NB4 (cell line): Measurements from ENCODE around the gene NFIA.
"Not testable (repeated sequence)": the region's sequence is repeated elsewhere in the genome, so short reads cannot be mapped to it uniquely, and the experiment has no call there.

ENCODE experiments used
- DNase-seq: peaks from one replicate; pipeline ENCODE4 v3.0.0; 2010; ENCODE audit warnings: low read depth
- H3K4me3 ChIP-seq: one replicate; pipeline ENCODE4 v1.5.1; 2011; ENCODE audit warnings: mild to moderate bottlenecking, low read depth, low read length, moderate library complexity
- MAX ChIP-seq: IDR thresholded peaks from 2 replicates; pipeline ENCODE4 v1.6.1; 2011; ENCODE audit warnings: low read depth, low read length
- MYC ChIP-seq: IDR thresholded peaks from 2 replicates; pipeline ENCODE4 v1.6.1; 2011; ENCODE audit warnings: low read depth, low read length
- POLR2A ChIP-seq: IDR thresholded peaks from 2 replicates; pipeline ENCODE4 v1.6.1; 2011; ENCODE audit warnings: mild to moderate bottlenecking; ENCODE audit not compliant: insufficient read length; ENCODE audit errors: extremely low read depth
- TF ChIP-seq, protein P1 (sequence below): IDR thresholded peaks from one replicate; pipeline ENCODE4 v1.5.1; 2012; ENCODE audit warnings: low read depth, low read length

Gene NFIA

DNA sequence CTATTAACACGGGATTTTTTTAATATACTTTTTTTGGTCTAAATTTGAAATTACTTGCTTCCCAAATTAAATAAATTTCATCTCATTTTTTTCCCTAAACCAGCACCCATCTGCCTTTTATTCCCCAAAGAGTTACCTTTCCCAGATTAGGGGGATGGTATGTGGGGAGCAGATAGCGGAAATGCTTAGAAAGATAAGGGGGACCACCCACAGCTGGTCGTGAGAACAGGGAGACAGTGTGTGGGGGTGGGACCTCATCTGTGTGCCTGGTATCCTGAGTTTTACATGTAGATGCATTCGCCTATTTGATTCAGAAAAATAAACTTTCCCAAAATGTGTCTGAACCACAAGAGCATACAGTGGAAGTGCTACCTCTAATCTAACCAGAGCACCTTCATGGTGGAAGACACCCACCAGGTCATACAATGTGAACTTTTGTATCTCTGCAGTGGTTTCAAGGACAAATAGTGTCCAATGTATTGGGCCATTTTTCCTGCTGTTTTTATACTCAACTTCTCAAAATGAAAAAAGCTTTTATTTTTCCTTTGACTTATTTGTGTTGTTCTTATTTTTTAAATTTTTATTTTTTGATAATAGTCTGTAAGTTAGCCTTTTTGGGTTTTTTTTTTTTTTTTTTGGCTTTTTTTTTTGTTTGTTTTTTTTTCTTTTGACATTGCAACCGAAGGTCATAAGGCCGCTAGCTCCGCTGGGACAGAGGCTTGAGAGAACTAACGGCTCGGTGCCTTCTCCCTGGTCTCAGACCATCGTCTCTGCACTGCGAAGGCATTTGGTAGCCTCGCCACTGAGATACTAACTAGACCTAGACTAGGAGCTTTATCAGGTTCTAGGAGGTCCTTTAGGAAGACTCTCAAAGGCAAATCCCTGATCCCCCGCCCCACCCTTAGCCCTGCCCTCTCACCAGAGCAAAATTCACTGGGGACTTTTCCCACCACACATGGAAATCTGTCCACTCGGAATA is 379.3 kb downstream of the NFIA start:
- TF ChIP-seq, protein P1, sequence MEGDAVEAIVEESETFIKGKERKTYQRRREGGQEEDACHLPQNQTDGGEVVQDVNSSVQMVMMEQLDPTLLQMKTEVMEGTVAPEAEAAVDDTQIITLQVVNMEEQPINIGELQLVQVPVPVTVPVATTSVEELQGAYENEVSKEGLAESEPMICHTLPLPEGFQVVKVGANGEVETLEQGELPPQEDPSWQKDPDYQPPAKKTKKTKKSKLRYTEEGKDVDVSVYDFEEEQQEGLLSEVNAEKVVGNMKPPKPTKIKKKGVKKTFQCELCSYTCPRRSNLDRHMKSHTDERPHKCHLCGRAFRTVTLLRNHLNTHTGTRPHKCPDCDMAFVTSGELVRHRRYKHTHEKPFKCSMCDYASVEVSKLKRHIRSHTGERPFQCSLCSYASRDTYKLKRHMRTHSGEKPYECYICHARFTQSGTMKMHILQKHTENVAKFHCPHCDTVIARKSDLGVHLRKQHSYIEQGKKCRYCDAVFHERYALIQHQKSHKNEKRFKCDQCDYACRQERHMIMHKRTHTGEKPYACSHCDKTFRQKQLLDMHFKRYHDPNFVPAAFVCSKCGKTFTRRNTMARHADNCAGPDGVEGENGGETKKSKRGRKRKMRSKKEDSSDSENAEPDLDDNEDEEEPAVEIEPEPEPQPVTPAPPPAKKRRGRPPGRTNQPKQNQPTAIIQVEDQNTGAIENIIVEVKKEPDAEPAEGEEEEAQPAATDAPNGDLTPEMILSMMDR: no peak
- TF ChIP-seq POLR2A (no peak), MAX (no peak), MYC (no peak)
- DNase-seq: no peak
- H3K4me3 ChIP-seq: no peak overlapping the region

DNA sequence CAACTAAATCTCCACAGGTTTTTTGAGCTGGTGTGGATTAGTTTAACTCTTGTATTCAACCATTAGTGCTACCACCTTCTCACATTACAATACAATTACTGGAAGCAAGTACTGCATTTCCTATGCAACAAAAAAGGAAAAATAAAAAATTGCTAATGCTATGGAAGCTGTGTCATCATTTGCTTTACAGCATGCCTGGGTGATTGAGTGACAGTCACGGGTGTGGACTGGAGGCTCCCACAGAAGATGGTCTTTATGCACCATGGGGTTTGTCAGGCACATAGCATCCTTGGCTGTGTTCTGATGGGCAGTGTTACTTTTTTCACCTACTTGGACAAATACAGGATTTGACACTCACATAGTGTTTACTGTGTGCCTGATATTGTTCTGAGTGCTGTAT is 380.3 kb downstream of the NFIA start:
- TF ChIP-seq POLR2A (no peak), MYC (no peak), MAX (no peak)
- TF ChIP-seq, protein P1: no peak
- DNase-seq: no peak
- H3K4me3 ChIP-seq: no peak overlapping the region

- DNase-seq: no peak
- TF ChIP-seq MYC (no peak), POLR2A (no peak), MAX (no peak)
- TF ChIP-seq, protein P1: no peak
- H3K4me3 ChIP-seq: no peak overlapping the region
Measured at GRCh38 chr1:61463220-61463619, 380.9 kb downstream of the NFIA start.

DNA sequence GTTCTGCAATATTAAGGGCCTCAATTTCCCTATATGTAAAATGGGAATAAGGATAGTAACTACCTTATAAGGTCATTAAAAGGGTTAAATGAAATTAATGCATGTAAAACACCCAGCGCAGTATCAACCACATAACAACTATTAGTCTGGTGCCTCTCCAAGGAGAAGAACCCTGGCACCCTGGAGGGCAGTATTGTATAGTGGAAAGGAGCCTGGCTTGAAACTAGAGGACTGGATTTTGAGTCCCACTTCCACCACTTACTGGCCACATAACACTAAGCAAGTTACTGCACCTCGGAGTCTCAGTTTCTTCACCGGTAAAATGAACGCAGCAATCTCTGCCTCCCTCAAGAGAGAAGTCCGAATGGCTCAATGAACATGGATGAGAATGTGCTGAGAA is 385.5 kb downstream of the NFIA start:
- not testable (repeated sequence) for DNase-seq

GRCh38 chr1:61469365-61469764 is 387.0 kb downstream of the NFIA start:
- TF ChIP-seq POLR2A (no peak), MYC (no peak), MAX (no peak)
- TF ChIP-seq, protein P1: no peak
- DNase-seq: no peak
- H3K4me3 ChIP-seq: no peak overlapping the region

More for the DNA sequence above, 385.5 kb downstream of the NFIA start:
- H3K4me3 ChIP-seq: not testable (repeated sequence)

DNA sequence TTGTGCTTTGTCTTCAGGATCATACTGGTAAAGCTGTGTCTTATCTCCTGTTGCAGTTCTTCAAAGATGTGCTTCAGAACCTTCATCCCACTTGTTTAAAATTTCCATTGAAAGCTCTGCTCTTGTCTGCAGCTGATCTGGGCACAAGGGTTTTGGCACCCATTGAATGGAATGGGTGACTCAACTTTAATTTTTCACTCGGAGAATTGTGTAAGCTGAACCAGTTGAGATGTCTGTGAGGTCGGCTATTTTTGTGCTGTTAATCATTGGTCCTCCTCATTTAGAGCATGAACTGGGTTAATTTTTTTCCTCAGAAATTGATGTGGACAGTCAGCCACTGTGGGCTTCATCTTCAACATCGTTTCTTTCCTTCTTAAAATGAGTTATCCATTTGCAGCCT is 390.5 kb downstream of the NFIA start:
- TF ChIP-seq MYC: no peak
- no peak for TF ChIP-seq MAX
- no peak for TF ChIP-seq POLR2A
- TF ChIP-seq, protein P1: no peak
- H3K4me3 ChIP-seq: no peak overlapping the region
- DNase-seq: no peak
